ENCODE results near the gene SRL. TPM values are rescaled to one million over a fixed set of nuclear protein-coding genes. Genes with fewer than 3 reads are reported as not detected.

Gene SRL
- total and polyA plus RNA-seq, 2 of the 13 experiments (the other 11 are each of a cell fraction or from before 2014, with no cell fraction given) = 0.05 TPM; not detected in 1

- TF ChIP-seq NR3C1 (CRISPR knock-in tag; IDR thresholded peaks at IDR 0.05) (no peak), ZNF225 (CRISPR knock-in tag; IDR thresholded peaks at IDR 0.05) (peak; percentile 85; the same call in 1 of the 2 replicates), NFYC (CRISPR knock-in tag; IDR thresholded peaks at IDR 0.05) (peak; percentile 21; the same call in 1 of the 2 replicates), KLF11 (CRISPR knock-in tag; IDR thresholded peaks at IDR 0.05) (peak; percentile 88), ZNF816 (CRISPR knock-in tag; IDR thresholded peaks at IDR 0.05; ENCODE audit: borderline replicate concordance) (peak; percentile 48; the same call in 1 of the 2 replicates), ELF4 (CRISPR knock-in tag; IDR thresholded peaks at IDR 0.05; ENCODE audit: borderline replicate concordance) (peak; percentile 53), ZNF235 (CRISPR knock-in tag; IDR thresholded peaks at IDR 0.05; ENCODE audit: borderline replicate concordance) (peak; percentile 66; the same call in 1 of the 2 replicates), ZNF724P (CRISPR knock-in tag; IDR thresholded peaks at IDR 0.05; ENCODE audit: borderline replicate concordance) (peak; percentile 87; the same call in 1 of the 2 replicates), SP2 (CRISPR knock-in tag; IDR thresholded peaks at IDR 0.05) (no peak), ZNF121 (CRISPR knock-in tag; IDR thresholded peaks at IDR 0.05) (no peak; the same call in 1 of the 2 replicates), ARHGAP35 (CRISPR knock-in tag; IDR thresholded peaks at IDR 0.05; ENCODE audit: borderline replicate concordance) (no peak; the same call in 1 of the 2 replicates), CHD4 (IDR thresholded peaks at IDR 0.05; ENCODE audit: borderline replicate concordance, low read length) (no peak), AHR (CRISPR knock-in tag; IDR thresholded peaks at IDR 0.05) (no peak), ZNF598 (CRISPR knock-in tag; IDR thresholded peaks at IDR 0.05; ENCODE audit: borderline replicate concordance) (0 out of 2 replicates have a peak, but pooled peaks have one; percentile 53), MEIS1 (CRISPR knock-in tag; IDR thresholded peaks at IDR 0.05; ENCODE audit: borderline replicate concordance) (peak; percentile 45; the same call in 1 of the 2 replicates), FOXP4 (CRISPR knock-in tag; IDR thresholded peaks at IDR 0.05) (peak; percentile 42), ZNF550 (CRISPR knock-in tag; IDR thresholded peaks at IDR 0.05; ENCODE audit: borderline replicate concordance) (no peak), ZNF446 (CRISPR knock-in tag; IDR thresholded peaks at IDR 0.05) (no peak), ZBTB20 (CRISPR knock-in tag; IDR thresholded peaks at IDR 0.05; ENCODE audit: borderline replicate concordance, low read depth) (peak; percentile 67), ATF7 (IDR thresholded peaks at IDR 0.05) (no peak), ATF7 (CRISPR knock-in tag; IDR thresholded peaks at IDR 0.05) (peak; percentile 65), RNF2 (conservative IDR thresholded peaks at IDR 0.05; ENCODE audit: low read depth) (peak; percentile 63), ZNF792 (CRISPR knock-in tag; IDR thresholded peaks at IDR 0.05) (peak; percentile 24; the same call in 1 of the 2 replicates), XRCC5 (optimal IDR thresholded peaks at IDR 0.05; ENCODE audit: low read length) (peak; percentile 59), JUN (CRISPR knock-in tag; IDR thresholded peaks at IDR 0.05) (0 out of 2 replicates have a peak, but pooled peaks have one; percentile 20), ATF5 (CRISPR knock-in tag; IDR thresholded peaks at IDR 0.05; ENCODE audit: low read depth) (peak; percentile 83; the same call in 1 of the 2 replicates), ZIK1 (CRISPR knock-in tag; IDR thresholded peaks at IDR 0.05; ENCODE audit: borderline replicate concordance, low read depth) (peak; percentile 71; the same call in 1 of the 2 replicates), ATF7-NPFF (CRISPR knock-in tag; IDR thresholded peaks at IDR 0.05; ENCODE audit: low read depth) (peak; percentile 78)
Observed at GRCh38 chr16:4271176-4272113, 29.6 kb upstream of the SRL start (continued).

All from HepG2 (cell line).